Glutamatergic neuron (in vitro differentiated cells): ENCODE results near the gene ZHX3. TPM values are rescaled to one million over a fixed set of nuclear protein-coding genes. Genes with fewer than 3 reads are reported as not detected.
"Not testable (repeated sequence)": the region's sequence is repeated elsewhere in the genome, so short reads cannot be mapped to it uniquely, and the experiment has no call there.

Experiments
- DNase-seq: peaks from one replicate; pipeline ENCODE4 v3.0.0; 2022
- H3K27ac Mint-ChIP-seq: one replicate; pipeline ENCODE4 v1.8.0; 2020; ENCODE audit warnings: mild to moderate bottlenecking, mixed read lengths, inconsistent platforms; ENCODE audit not compliant: unreplicated experiment
- H3K27me3 Mint-ChIP-seq: one replicate; pipeline ENCODE4 v1.8.0; 2020; ENCODE audit warnings: mild to moderate bottlenecking, moderate library complexity, mixed read lengths, inconsistent platforms; ENCODE audit not compliant: unreplicated experiment
- H3K36me3 Mint-ChIP-seq: one replicate; pipeline ENCODE4 v1.8.0; 2020; ENCODE audit warnings: mild to moderate bottlenecking, mixed read lengths, inconsistent platforms; ENCODE audit not compliant: unreplicated experiment
- H3K4me1 Mint-ChIP-seq: one replicate; pipeline ENCODE4 v1.8.0; 2020; ENCODE audit warnings: mild to moderate bottlenecking, low read depth, mixed read lengths, inconsistent platforms; ENCODE audit not compliant: unreplicated experiment
- H3K4me3 Mint-ChIP-seq: one replicate; pipeline ENCODE4 v1.8.0; 2020; ENCODE audit warnings: mild to moderate bottlenecking, mixed read lengths, inconsistent platforms; ENCODE audit not compliant: unreplicated experiment
- H3K9me3 Mint-ChIP-seq: one replicate; pipeline ENCODE4 v1.8.0; 2020; ENCODE audit warnings: mild to moderate bottlenecking, moderate library complexity, mixed read lengths, inconsistent platforms; ENCODE audit not compliant: unreplicated experiment
- total RNA-seq: library from RNA; stranded (reverse); fragmentation: NEBNext Ultra II Directional; extraction: Animal tissue kit (Norgen Biotek cat#: 25700); gene quantifications from one replicate; pipeline ENCODE4 v1.2.1, GENCODE V29; 2021; ENCODE audit not compliant: unreplicated experiment
- TF ChIP-seq, protein P1 (sequence below): fragments of 200-600 bp; sonication (generic); IDR thresholded peaks from one replicate; pipeline ENCODE4 v1.5.0; 2021; ENCODE audit not compliant: partially characterized antibody, unreplicated experiment

Gene ZHX3
- total RNA-seq, 1 donor from 2014 or later: 40.5 TPM

DNA sequence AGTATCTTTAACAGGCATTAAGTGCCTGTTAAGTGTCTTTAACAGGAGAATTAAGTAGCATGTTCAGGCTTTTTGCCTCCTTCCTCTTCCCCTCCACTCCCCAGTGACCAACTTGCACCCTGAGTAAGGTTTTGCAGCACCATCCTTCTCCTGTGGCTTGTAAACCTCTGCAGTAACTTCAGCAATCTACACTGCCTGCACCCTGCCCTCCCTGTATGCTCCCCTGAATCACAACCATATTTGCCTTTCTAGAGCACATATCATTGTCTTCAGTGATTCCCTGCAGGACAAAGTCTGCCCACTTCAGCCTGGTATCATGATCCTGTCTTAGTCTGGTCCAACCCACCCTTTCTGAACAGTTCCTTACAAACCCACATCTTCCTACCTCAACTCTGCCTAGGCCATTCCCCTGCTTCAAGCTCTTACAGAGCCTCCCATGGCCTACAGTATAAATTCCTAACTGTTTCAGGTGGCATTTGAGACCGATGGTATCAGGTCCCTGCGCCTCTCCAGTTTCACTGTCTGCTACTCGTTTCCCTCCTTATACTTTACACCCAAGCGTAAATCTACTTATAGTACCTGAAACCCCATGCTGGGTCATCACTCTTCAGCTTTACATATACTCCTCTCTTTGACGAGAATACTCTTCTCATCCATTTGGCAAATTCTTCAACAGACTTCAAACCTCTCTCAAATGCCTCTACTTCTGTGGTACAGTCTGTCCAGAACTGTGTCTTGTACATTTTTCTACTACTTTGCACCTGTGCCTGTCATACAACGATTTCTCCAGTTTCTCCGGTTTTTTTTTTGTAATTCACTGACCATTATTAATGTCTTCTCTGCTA lies 69.8 kb downstream of the ZHX3 start:
- Mint-ChIP-seq H3K27ac (no peak overlapping the region), H3K9me3 (no peaks in the 10 kb centered on the region), H3K4me1 (peaks cover 2% of the 10 kb centered on the region), H3K27me3 (no peaks in the 10 kb centered on the region), H3K4me3 (no peak overlapping the region), H3K36me3 (no peaks in the 10 kb centered on the region)
- TF ChIP-seq, protein P1, sequence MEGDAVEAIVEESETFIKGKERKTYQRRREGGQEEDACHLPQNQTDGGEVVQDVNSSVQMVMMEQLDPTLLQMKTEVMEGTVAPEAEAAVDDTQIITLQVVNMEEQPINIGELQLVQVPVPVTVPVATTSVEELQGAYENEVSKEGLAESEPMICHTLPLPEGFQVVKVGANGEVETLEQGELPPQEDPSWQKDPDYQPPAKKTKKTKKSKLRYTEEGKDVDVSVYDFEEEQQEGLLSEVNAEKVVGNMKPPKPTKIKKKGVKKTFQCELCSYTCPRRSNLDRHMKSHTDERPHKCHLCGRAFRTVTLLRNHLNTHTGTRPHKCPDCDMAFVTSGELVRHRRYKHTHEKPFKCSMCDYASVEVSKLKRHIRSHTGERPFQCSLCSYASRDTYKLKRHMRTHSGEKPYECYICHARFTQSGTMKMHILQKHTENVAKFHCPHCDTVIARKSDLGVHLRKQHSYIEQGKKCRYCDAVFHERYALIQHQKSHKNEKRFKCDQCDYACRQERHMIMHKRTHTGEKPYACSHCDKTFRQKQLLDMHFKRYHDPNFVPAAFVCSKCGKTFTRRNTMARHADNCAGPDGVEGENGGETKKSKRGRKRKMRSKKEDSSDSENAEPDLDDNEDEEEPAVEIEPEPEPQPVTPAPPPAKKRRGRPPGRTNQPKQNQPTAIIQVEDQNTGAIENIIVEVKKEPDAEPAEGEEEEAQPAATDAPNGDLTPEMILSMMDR: no peak
- DNase-seq: no peak

DNA sequence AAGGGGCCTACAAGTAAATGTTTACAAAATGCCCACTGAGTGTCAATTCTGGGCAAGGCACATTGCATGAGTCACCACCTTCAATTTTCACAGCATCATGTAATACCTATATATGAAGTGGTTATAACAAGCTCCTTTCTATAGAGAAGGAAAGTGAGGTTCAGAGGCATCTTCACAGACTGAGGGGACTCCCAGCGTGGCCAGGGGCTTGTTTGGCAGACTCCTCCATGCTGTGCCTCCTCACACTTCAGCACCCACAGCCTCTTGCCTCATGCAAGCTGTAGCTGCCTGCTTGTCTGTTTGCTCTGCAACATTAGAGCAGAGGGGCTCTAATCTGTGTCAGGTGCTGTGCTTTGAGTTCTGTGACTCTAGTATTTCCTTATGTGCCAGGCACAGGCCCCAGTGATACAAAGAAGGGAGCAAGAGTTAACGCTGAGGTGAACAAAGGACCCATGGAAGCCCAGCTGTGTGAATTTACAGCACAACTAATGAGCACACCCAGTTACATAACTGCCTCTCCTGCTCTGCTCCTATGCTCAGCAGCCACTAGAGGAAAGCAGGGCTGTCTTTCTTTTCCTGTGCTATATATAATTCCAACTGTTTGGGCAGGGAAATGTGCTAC lies 72.3 kb downstream of the ZHX3 start:
- no peak overlapping the region for H3K4me3 Mint-ChIP-seq
- H3K27ac Mint-ChIP-seq: no peak overlapping the region
- no peaks in the 10 kb centered on the region for H3K9me3 Mint-ChIP-seq
- TF ChIP-seq, protein P1: no peak
- peaks cover 2% of the 10 kb centered on the region for H3K4me1 Mint-ChIP-seq
- peaks cover 5% of the 10 kb centered on the region for H3K27me3 Mint-ChIP-seq
- no peak for DNase-seq
- no peaks in the 10 kb centered on the region for H3K36me3 Mint-ChIP-seq

- Mint-ChIP-seq H3K27me3 (peaks cover 5% of the 10 kb centered on the region), H3K4me3 (no peak overlapping the region), H3K36me3 (no peaks in the 10 kb centered on the region), H3K4me1 (no peaks in the 10 kb centered on the region), H3K9me3 (no peaks in the 10 kb centered on the region), H3K27ac (no peak overlapping the region)
- DNase-seq: no peak
- TF ChIP-seq, protein P1: no peak
These were observed 74.7 kb downstream of the ZHX3 start for GRCh38 chr20:41242807-41243206.

DNA sequence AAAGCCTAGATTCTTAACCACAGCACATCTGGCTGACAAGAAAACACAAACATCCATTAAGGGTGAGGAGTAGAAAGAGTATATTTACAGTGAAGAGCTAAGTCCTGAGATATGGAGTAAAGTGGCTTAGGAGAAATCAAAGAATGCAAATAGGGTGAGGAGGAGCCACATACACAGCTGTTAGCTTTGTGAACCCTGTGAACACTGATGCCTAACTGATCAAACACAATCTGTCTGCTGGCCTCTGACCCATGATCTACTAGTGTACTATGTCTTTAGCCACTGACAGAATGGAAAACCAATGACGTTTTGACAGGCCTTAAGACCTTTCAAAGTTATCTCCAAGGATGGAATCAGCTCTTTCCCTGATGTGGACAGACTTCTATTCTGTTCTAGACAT lies 75.2 kb downstream of the ZHX3 start:
- TF ChIP-seq, protein P1: no peak
- no peak overlapping the region for H3K4me3 Mint-ChIP-seq
- H3K4me1 Mint-ChIP-seq: no peaks in the 10 kb centered on the region
- H3K27ac Mint-ChIP-seq: no peak overlapping the region
- no peaks in the 10 kb centered on the region for H3K36me3 Mint-ChIP-seq
- no peak for DNase-seq
- H3K27me3 Mint-ChIP-seq: peaks cover 5% of the 10 kb centered on the region
- no peaks in the 10 kb centered on the region for H3K9me3 Mint-ChIP-seq

DNA sequence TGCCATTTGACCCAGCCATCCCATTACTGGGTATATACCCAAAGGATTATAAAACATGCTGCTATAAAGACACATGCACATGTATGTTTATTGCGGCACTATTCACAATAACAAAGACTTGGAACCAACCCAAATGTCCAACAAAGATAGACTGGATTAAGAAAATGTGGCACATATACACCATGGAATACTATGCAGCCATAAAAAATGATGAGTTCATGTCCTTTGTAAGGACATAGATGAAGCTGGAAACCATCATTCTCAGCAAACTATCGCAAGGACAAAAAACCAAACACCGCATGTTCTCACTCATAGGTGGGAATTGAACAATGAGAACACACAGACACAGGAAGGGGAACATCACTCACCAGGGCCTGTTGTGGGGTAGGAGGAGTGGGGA lies 80.3 kb downstream of the ZHX3 start:
- H3K36me3 Mint-ChIP-seq, H3K9me3 Mint-ChIP-seq, H3K27me3 Mint-ChIP-seq, H3K4me1 Mint-ChIP-seq, H3K4me3 Mint-ChIP-seq, DNase-seq, H3K27ac Mint-ChIP-seq: not testable (repeated sequence)

GRCh38 chr20:41236818-41237217 lies 80.7 kb downstream of the ZHX3 start:
- H3K27me3 Mint-ChIP-seq, H3K27ac Mint-ChIP-seq, H3K36me3 Mint-ChIP-seq, DNase-seq, H3K4me3 Mint-ChIP-seq, H3K9me3 Mint-ChIP-seq, H3K4me1 Mint-ChIP-seq: not testable (repeated sequence)
